ENCODE measurements around the gene MAP4K4.

MAP4K4 gene

DNA sequence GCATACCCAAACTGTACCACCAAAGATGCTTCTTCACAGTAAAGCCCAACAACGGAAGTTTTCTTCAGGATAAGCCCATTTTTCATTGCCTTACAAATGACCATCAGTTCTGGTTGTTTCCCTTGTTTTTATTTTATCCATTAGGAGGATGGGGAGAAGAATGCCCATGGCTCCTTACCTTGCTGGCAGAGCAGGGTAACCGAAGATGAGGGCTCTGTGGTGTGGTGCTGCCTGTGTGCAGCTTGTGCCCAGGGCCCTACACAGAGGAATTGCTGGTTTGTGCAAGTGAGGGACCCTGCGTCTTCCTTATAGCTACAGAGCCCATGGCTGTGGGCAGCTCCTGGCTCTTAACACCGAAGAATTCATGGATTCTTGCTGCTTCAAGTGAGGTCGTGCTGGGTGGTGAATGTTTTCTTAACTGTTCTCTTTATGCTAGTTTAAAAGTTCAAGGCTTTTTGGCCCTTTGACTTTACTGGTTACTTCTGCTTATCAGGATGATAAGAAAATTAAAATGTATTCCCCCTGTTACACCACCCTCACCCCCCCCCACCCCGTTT lies 110.6 kb downstream of the MAP4K4 start:
- peaks cover 15% of the 10 kb centered on the region for H3K4me1 ChIP-seq (ENCODE audit: control insufficient read depth, insufficient read depth, low read length)
- no peaks in the 10 kb centered on the region for H3K27me3 ChIP-seq (ENCODE audit: control insufficient read depth, insufficient read depth, low read length)

DNA sequence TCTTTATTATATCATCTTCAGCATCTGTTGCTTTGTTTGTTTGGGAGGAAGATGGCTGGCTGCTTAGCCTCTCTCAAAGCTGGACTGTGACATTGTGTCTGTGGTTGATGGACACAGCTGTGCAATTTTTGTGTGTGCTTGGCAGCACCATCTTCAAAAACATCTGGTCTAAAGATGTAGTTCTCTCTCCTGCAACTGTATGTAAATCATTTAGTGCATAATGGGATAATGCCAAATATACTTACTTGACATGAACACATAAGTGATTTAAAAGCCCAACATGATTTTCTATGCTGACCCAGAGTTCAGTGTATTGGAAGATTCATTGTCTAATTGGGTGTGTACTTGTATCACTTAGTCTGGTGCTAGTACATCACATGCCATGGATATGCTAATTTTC lies 112.2 kb downstream of the MAP4K4 start:
- Histone ChIP-seq H3K36me3 (ENCODE audit: control insufficient read depth, insufficient read depth, low read length) (no peaks in the 10 kb centered on the region), H3K9me3 (ENCODE audit: control insufficient read depth, low read length) (no peaks in the 10 kb centered on the region), H3K4me1 (ENCODE audit: control insufficient read depth, insufficient read depth, low read length) (no peaks in the 10 kb centered on the region), H3K4me3 (ENCODE audit: low read length) (no peak overlapping the region), H3K9ac (ENCODE audit: low read length) (no peak overlapping the region), H3K27me3 (ENCODE audit: control insufficient read depth, insufficient read depth, low read length) (no peaks in the 10 kb centered on the region)

More for the DNA sequence above, 110.6 kb downstream of the MAP4K4 start:
- no peaks in the 10 kb centered on the region for H3K36me3 ChIP-seq (ENCODE audit: control insufficient read depth, insufficient read depth, low read length)
- no peaks in the 10 kb centered on the region for H3K9me3 ChIP-seq (ENCODE audit: control insufficient read depth, low read length)
- H3K9ac ChIP-seq (ENCODE audit: low read length): no peak overlapping the region
- no peak overlapping the region for H3K4me3 ChIP-seq (ENCODE audit: low read length)

- Histone ChIP-seq H3K4me3 (ENCODE audit: low read length) (no peak overlapping the region), H3K9ac (ENCODE audit: low read length) (no peak overlapping the region), H3K36me3 (ENCODE audit: control insufficient read depth, insufficient read depth, low read length) (no peaks in the 10 kb centered on the region), H3K4me1 (ENCODE audit: control insufficient read depth, insufficient read depth, low read length) (no peaks in the 10 kb centered on the region), H3K27me3 (ENCODE audit: control insufficient read depth, insufficient read depth, low read length) (no peaks in the 10 kb centered on the region), H3K9me3 (ENCODE audit: control insufficient read depth, low read length) (no peaks in the 10 kb centered on the region)
These were observed 113.9 kb downstream of the MAP4K4 start for GRCh38 chr2:101811226-101812015.

GRCh38 chr2:101812226-101812625 lies 114.7 kb downstream of the MAP4K4 start:
- H3K9ac ChIP-seq (ENCODE audit: low read length): no peak overlapping the region
- H3K9me3 ChIP-seq (ENCODE audit: control insufficient read depth, low read length): no peaks in the 10 kb centered on the region
- no peaks in the 10 kb centered on the region for H3K27me3 ChIP-seq (ENCODE audit: control insufficient read depth, insufficient read depth, low read length)
- no peak overlapping the region for H3K4me3 ChIP-seq (ENCODE audit: low read length)
- H3K4me1 ChIP-seq (ENCODE audit: control insufficient read depth, insufficient read depth, low read length): no peaks in the 10 kb centered on the region
- no peaks in the 10 kb centered on the region for H3K36me3 ChIP-seq (ENCODE audit: control insufficient read depth, insufficient read depth, low read length)

GRCh38 chr2:101814752-101815151 lies 117.2 kb downstream of the MAP4K4 start:
- no peaks in the 10 kb centered on the region for H3K9me3 ChIP-seq (ENCODE audit: control insufficient read depth, low read length)
- no peak overlapping the region for H3K9ac ChIP-seq (ENCODE audit: low read length)
- H3K36me3 ChIP-seq (ENCODE audit: control insufficient read depth, insufficient read depth, low read length): no peaks in the 10 kb centered on the region
- no peaks in the 10 kb centered on the region for H3K27me3 ChIP-seq (ENCODE audit: control insufficient read depth, insufficient read depth, low read length)
- no peak overlapping the region for H3K4me3 ChIP-seq (ENCODE audit: low read length)
- peaks cover 11% of the 10 kb centered on the region for H3K4me1 ChIP-seq (ENCODE audit: control insufficient read depth, insufficient read depth, low read length)

DNA sequence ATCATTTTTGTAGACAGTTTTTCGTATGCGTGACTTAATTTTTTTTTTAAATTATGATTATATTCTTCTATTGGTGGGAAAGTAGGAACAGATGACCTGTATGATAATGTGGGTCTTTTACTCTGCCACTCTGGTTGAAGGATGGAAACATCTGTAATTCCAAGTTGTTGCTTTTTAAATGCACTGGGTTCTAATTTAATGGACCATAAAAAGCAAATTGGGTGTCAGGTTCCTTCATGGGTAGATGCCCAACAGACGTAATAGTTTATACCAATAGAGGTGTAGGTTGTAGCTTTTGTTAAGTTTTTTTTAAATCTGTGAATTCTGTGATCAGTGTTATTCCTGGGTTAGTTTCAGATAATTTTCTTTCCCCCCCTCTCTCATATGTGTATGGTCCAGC lies 117.6 kb downstream of the MAP4K4 start:
- Histone ChIP-seq H3K9ac (ENCODE audit: low read length) (no peak overlapping the region), H3K4me1 (ENCODE audit: control insufficient read depth, insufficient read depth, low read length) (peaks cover 11% of the 10 kb centered on the region), H3K36me3 (ENCODE audit: control insufficient read depth, insufficient read depth, low read length) (no peaks in the 10 kb centered on the region), H3K4me3 (ENCODE audit: low read length) (no peak overlapping the region), H3K9me3 (ENCODE audit: control insufficient read depth, low read length) (no peaks in the 10 kb centered on the region), H3K27me3 (ENCODE audit: control insufficient read depth, insufficient read depth, low read length) (no peaks in the 10 kb centered on the region)

DNA sequence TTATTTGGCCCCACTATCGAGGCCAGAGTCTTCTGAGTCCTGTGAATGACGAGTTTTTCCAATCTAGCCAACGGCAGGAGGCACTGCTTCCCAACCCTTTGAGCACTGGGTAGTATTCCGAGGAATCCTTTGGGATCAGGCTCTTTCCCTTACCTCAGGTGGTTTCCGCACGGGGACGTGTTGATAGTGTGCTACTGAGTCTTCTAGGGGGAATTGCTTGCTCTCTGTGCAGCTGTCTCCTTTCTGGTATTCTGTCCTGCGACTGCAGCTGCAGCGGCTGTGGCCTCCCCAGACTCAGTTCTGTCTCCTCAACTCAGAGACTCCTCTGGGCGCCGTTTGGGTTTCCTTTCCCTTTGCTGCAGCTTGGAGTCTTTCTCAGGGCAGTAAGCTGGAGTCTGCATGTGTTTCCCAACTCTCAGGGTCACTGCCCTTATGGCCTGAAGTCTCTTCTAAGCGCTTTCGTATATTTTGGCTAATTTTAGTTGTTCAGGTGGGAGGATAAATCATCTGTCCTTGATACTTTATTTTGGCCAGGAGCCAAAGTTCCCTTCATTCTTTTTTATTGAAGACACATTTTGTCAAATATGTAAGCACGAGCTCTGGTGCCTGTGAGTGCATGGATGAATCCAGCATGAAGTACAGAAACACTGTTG lies 118.4 kb downstream of the MAP4K4 start:
- Histone ChIP-seq H3K4me3 (ENCODE audit: low read length) (no peak overlapping the region), H3K36me3 (ENCODE audit: control insufficient read depth, insufficient read depth, low read length) (no peaks in the 10 kb centered on the region), H3K27me3 (ENCODE audit: control insufficient read depth, insufficient read depth, low read length) (no peaks in the 10 kb centered on the region), H3K4me1 (ENCODE audit: control insufficient read depth, insufficient read depth, low read length) (peaks cover 11% of the 10 kb centered on the region), H3K9me3 (ENCODE audit: control insufficient read depth, low read length) (no peaks in the 10 kb centered on the region), H3K9ac (ENCODE audit: low read length) (no peak overlapping the region)

- H3K4me1 ChIP-seq (ENCODE audit: control insufficient read depth, insufficient read depth, low read length): peaks cover 11% of the 10 kb centered on the region
- no peak overlapping the region for H3K4me3 ChIP-seq (ENCODE audit: low read length)
- no peaks in the 10 kb centered on the region for H3K9me3 ChIP-seq (ENCODE audit: control insufficient read depth, low read length)
- H3K27me3 ChIP-seq (ENCODE audit: control insufficient read depth, insufficient read depth, low read length): no peaks in the 10 kb centered on the region
- H3K9ac ChIP-seq (ENCODE audit: low read length): no peak overlapping the region
- H3K36me3 ChIP-seq (ENCODE audit: control insufficient read depth, insufficient read depth, low read length): no peaks in the 10 kb centered on the region
These were observed 119.1 kb downstream of the MAP4K4 start for GRCh38 chr2:101816598-101816997.

DNA sequence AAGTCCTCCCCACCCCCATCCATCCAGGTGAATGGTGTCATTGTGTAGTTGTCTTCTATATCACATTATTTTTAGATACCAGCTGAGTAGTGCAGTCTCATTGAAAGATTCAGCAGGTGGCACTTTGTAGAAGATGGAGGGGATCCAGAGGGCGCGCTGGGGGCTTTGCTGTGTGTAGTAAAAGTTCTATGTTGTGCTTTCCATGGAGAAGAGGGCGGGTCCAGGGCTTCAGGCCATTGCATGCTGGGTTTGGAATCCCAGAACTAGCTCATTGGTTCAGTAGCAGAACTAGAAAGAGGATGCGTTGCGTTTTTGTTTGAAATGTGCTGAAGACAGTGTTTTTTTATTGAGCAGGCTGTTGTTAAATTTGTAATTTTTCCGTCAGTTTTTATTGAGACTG lies 120.0 kb downstream of the MAP4K4 start:
- H3K9me3 ChIP-seq (ENCODE audit: control insufficient read depth, low read length): no peaks in the 10 kb centered on the region
- H3K4me3 ChIP-seq (ENCODE audit: low read length): no peak overlapping the region
- peaks cover 11% of the 10 kb centered on the region for H3K4me1 ChIP-seq (ENCODE audit: control insufficient read depth, insufficient read depth, low read length)
- no peaks in the 10 kb centered on the region for H3K27me3 ChIP-seq (ENCODE audit: control insufficient read depth, insufficient read depth, low read length)
- H3K9ac ChIP-seq (ENCODE audit: low read length): no peak overlapping the region
- H3K36me3 ChIP-seq (ENCODE audit: control insufficient read depth, insufficient read depth, low read length): no peaks in the 10 kb centered on the region

GRCh38 chr2:101818531-101819451 lies 121.3 kb downstream of the MAP4K4 start:
- no peak overlapping the region for H3K4me3 ChIP-seq (ENCODE audit: low read length)
- H3K36me3 ChIP-seq (ENCODE audit: control insufficient read depth, insufficient read depth, low read length): no peaks in the 10 kb centered on the region
- no peaks in the 10 kb centered on the region for H3K27me3 ChIP-seq (ENCODE audit: control insufficient read depth, insufficient read depth, low read length)
- no peaks in the 10 kb centered on the region for H3K9me3 ChIP-seq (ENCODE audit: control insufficient read depth, low read length)
- H3K9ac ChIP-seq (ENCODE audit: low read length): no peak overlapping the region
- H3K4me1 ChIP-seq (ENCODE audit: control insufficient read depth, insufficient read depth, low read length): peaks cover 11% of the 10 kb centered on the region

DNA sequence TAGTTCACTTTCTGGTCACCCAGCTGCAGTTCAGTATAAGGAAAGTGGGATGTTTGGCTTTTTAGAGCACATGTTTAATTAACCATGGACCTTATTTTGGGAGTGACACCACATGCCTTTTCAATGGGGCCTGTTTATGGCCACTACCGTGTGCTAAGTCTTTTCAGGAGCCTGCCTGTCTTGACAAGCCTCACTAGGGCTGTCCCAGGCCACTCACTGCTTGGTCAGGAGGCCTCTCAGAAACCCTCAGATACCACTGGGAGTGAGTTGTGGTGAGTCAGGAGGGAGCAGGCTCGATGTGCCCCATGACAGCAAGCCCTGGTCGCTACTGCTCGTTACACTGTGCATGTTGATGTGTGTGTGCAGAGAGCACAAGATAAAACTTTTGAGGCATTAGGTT lies 123.0 kb downstream of the MAP4K4 start:
- peaks cover 11% of the 10 kb centered on the region for H3K4me1 ChIP-seq (ENCODE audit: control insufficient read depth, insufficient read depth, low read length)
- no peaks in the 10 kb centered on the region for H3K36me3 ChIP-seq (ENCODE audit: control insufficient read depth, insufficient read depth, low read length)
- no peak overlapping the region for H3K4me3 ChIP-seq (ENCODE audit: low read length)
- no peaks in the 10 kb centered on the region for H3K27me3 ChIP-seq (ENCODE audit: control insufficient read depth, insufficient read depth, low read length)
- H3K9me3 ChIP-seq (ENCODE audit: control insufficient read depth, low read length): no peaks in the 10 kb centered on the region
- H3K9ac ChIP-seq (ENCODE audit: low read length): no peak overlapping the region
